Suppressor macrophage treated with lipopolysaccharide for 4 hours (primary cell): ENCODE results near the gene OR51B6.

Source experiments
- DNase-seq: peaks from one replicate; pipeline ENCODE4 v3.0.0-alpha.2; 2020

Gene OR51B6

DNA sequence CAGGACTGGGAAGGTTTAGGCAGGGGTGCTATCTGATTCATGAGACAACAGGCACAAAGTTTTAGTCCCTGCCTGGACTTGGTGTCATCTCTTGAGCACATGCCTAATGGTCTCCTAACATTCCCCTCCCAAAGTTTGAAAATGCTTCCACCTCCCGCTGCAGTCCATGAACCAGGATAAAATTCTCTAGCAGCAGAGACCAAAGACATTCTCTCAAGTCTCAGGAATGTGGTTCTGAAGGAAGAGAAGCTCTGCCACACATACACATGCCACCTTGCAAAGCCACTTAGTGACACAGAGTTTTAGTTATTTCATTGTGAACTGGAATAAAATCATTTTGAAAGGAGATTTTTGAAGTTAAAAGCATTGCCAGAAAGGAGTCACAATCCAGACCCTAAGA is 15.5 kb downstream of the OR51B6 start:
- no peak for DNase-seq

DNA sequence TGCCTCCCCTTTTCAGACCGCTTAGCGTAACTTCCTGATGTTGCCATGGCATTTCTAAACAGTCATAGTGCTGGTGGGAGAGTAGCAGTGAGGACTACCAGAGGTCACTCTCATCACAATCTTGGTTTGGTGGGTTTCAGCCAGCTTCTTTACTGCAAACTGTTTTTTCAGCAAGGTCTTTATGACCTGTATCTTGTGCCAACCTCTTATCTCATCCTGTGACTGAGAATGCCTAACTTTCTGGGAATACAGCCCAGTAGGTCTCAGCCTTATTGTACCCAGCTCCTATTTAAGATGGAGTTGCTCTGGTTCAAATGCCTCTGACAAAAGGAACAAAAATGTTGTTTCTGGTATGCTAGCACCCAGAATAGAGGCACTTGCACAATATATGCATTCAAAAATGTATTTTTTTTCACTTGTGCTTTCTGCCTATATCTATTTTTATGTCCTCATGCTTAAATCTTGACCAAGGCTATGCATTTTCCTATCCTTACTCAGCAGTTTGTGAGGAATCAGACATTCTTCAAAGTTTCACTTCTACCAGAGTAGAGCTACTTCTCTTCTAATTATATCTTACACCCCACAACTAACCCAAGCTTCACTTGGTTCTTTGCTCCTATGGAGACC is 16.3 kb downstream of the OR51B6 start:
- no peak for DNase-seq

GRCh38 chr11:5368502-5369043 is 17.3 kb downstream of the OR51B6 start:
- no peak for DNase-seq

DNA sequence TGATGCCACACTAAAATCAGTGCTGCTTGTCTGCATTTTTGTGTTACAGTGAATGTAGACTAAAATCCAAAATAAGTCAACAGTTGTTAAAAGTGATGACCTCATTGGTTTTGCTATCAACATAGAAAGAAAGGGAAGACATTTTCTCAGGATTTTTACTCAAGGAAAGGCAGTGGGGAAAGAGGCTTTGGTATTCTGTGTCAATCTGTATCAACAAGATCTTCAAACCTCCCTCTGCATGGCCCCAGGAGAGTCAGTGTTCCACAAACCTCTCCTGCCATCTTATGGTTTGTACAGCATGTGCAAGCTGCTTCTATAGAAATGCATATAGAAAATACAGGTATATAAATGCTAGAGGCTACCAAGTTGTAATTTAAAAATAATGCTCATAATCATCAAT is 18.5 kb downstream of the OR51B6 start:
- no peak for DNase-seq

DNA sequence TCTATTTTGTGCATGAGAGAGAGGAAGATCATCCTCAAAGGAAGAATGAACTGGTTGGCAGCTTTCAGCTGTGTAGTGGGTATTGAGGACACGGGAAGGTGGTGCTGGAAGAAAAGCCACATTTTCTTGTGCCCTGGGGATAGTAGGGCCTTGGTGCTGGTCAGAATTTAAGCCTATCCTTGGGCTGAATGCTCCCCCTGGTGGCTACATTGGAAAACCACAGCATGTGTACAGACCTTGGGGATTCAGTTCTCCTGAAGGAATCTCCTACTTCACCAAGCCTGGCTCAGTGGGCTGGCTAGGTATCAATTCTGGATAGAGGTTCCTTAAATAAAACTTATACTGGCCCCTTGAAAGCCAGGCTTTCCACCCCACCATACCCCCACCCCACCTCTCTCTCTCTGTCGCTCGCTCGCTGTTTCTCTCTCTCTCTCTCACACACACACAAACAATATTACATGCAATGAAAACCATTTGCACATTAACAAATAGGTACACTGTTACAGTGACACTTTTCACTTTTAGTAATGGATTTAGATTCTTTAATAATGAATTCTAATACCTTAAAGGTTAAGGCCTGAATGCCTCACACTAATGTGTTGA is 29.5 kb downstream of the OR51B6 start:
- DNase-seq: peak; percentile 68

DNA sequence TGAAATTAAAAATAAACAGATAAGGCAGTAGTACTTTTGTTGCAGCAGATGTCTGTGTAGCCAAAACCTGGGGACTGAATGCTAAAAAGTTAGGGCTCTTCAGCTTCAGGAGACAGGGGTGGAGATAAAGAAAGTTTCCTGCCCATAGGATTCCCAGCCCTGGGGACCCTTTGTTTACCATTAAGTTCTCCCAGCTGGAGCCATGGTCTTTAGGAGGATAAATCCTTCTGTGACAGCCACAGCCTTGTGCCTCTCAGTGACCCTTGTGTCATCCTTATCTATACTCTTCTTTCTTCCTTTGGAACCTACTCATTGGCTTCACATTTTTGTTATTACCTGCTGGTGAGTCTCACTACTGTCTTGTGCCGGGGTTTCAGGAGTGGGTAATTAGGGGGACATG is 32.3 kb downstream of the OR51B6 start, which contains the start of gene OR51M1:
OR51M1 (plus strand) TSS at position 237 of the 400 bp plus-strand sequence. CDS start 5,587 bp downstream, outside the sequence.
- no peak for DNase-seq

DNA sequence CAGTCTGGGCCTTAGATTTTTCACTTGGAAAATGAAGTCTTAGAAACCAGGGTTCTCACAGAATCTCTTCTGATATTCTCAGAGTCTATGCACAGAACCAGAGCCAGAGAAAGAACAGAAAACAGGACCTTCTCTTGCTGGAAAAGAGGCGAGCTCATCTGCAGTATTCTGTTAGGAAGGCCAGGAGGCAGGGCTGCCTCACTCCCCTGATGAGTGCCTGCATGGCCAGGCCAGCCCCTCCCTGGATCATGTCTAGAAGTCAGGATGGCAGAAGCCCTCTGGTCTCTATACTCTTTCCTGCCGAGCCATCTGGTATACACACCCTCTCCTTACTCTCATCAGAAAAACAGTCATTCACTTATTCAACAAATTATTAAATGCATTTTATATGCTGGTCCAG is 33.0 kb downstream of the OR51B6 start:
- DNase-seq: no peak

DNA sequence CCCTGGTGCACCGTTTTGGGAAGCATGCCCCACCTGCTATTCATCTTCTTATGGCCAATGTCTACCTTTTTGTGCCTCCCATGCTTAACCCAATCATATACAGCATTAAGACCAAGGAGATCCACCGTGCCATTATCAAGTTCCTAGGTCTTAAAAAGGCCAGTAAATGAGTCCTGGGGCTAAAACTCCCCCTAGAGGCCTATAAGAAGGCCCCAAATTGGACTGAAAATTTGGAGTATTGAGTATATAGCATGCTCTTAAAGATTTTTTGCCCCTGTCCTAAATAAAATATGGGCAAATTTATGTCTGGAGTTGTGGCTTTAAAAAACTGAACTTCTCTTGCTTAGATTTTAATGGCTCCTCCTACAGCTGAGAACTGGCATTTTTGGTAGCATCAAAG is 38.9 kb downstream of the OR51B6 start:
- no peak for DNase-seq

DNA sequence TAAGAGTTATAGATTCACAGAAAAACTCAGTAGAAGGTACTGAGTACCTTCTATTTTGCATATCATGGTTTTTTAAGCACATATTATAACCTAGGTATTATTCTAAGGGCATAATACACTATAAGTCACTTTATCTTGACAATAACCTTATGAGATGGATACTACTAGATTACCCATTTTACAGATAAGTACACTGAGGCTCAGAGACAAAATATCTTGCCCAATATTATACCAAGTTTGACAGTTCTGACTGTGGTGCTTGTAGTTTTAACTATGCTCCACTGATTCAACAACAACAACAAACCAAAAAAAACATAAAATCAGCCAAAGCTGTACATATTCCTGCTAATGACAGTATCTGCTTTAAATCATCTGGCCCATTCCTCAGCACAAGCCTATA is 42.8 kb downstream of the OR51B6 start:
- DNase-seq: no peak

DNA sequence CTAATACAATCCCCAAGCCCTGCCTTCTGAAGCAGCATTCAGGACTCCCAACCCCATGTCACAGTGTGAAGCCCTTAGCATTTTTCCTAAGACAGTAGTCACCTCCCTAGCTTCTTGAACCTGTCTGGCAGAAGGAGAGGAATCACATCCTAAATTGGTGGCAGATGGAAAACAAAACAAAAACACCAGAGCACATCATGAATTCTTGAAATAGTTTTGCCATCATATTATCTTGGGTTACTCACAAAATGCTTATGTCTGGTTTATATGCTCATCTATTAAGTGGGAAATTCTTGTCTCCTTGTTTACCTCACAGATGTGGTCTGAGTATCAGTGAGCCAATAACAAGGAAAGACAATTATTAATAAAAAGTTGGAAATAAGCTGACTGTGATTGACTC is 47.6 kb downstream of the OR51B6 start:
- no peak for DNase-seq
